ENCODE data around the gene NUP210. TPM values are rescaled to one million over a fixed set of nuclear protein-coding genes. Genes with fewer than 3 reads are reported as not detected.

NUP210 gene
- polyA plus RNA-seq, 6 donors from 2014 or later, result 10.4 to 69.3 (median 38.6) TPM

GRCh38 chr3:13325892-13326443, 94.2 kb downstream of the NUP210 start:
- H3K4me1 Mint-ChIP-seq, result peaks cover 0 to 6% (median 5%) of the 10 kb centered on the region in 3 donors
- H3K27me3 Mint-ChIP-seq, result no peaks in the 10 kb centered on the region
- no peak overlapping the region for H3K27ac Mint-ChIP-seq
- H3K4me3 Mint-ChIP-seq, result no peak overlapping the region
- peaks cover 0 to 22% of the 10 kb centered on the region in 2 donors for H3K36me3 Mint-ChIP-seq
- DNase-seq (no peak), ATAC-seq (ENCODE audit: low read depth in 2 of 2) (no peak)
- no peaks in the 10 kb centered on the region for H3K9me3 Mint-ChIP-seq

- Mint-ChIP-seq H3K9me3 (no peaks in the 10 kb centered on the region), H3K36me3 (peaks cover 0 to 22% of the 10 kb centered on the region in 2 donors), H3K4me3 (peak overlapping the region in 2 of 8 donors; percentile 50 to 81), H3K27me3 (no peaks in the 10 kb centered on the region), H3K27ac (peak overlapping the region in 1 of 6 donors; percentile 20), H3K4me1 (peaks cover 0 to 5% (median 0%) of the 10 kb centered on the region in 3 donors)
- DNase-seq (no peak), ATAC-seq (ENCODE audit: low read depth in 2 of 2) (no peak)
These were observed 95.2 kb downstream of the NUP210 start for GRCh38 chr3:13324835-13325501.

- no peaks in the 10 kb centered on the region for H3K9me3 Mint-ChIP-seq
- DNase-seq (no peak), ATAC-seq (ENCODE audit: low read depth in 2 of 2) (no peak)
- peak overlapping the region in 1 of 6 donors; percentile 20 for H3K27ac Mint-ChIP-seq
- peak overlapping the region in 1 of 8 donors; percentile 67 for H3K4me3 Mint-ChIP-seq
- peaks cover 0 to 5% (median 0%) of the 10 kb centered on the region in 3 donors for H3K4me1 Mint-ChIP-seq
- peaks cover 0 to 22% of the 10 kb centered on the region in 2 donors for H3K36me3 Mint-ChIP-seq
- no peaks in the 10 kb centered on the region for H3K27me3 Mint-ChIP-seq
These were observed 96.3 kb downstream of the NUP210 start for GRCh38 chr3:13323822-13324221.

GRCh38 chr3:13322324-13322723, 97.8 kb downstream of the NUP210 start:
- Mint-ChIP-seq H3K4me3 (no peak overlapping the region), H3K9me3 (no peaks in the 10 kb centered on the region), H3K36me3 (peaks cover 0 to 22% of the 10 kb centered on the region in 2 donors), H3K4me1 (peaks cover 0 to 8% (median 0%) of the 10 kb centered on the region in 3 donors), H3K27ac (peak overlapping the region in 1 of 6 donors; percentile 96), H3K27me3 (no peaks in the 10 kb centered on the region)
- ATAC-seq (ENCODE audit: low read depth in 2 of 2) (no peak), DNase-seq (no peak)

- H3K9me3 Mint-ChIP-seq, result no peaks in the 10 kb centered on the region
- peaks cover 0 to 8% (median 0%) of the 10 kb centered on the region in 3 donors for H3K4me1 Mint-ChIP-seq
- no peaks in the 10 kb centered on the region for H3K27me3 Mint-ChIP-seq
- DNase-seq (no peak), ATAC-seq (ENCODE audit: low read depth in 2 of 2) (no peak)
- no peak overlapping the region for H3K4me3 Mint-ChIP-seq
- H3K27ac Mint-ChIP-seq, result peak overlapping the region in 1 of 6 donors; percentile 39
- H3K36me3 Mint-ChIP-seq, result peaks cover 7 to 22% of the 10 kb centered on the region in 2 donors
These were observed 100.4 kb downstream of the NUP210 start for GRCh38 chr3:13319564-13320220.

- Mint-ChIP-seq H3K36me3 (peaks cover 7 to 14% of the 10 kb centered on the region in 2 donors), H3K27me3 (no peaks in the 10 kb centered on the region), H3K9me3 (no peaks in the 10 kb centered on the region), H3K4me3 (no peak overlapping the region), H3K4me1 (peaks cover 0 to 4% (median 0%) of the 10 kb centered on the region in 3 donors), H3K27ac (peak overlapping the region in 1 of 6 donors; percentile 65)
- no peak for ATAC-seq (ENCODE audit: low read depth in 2 of 2)
- no peak for DNase-seq
These were observed 101.3 kb downstream of the NUP210 start for GRCh38 chr3:13318626-13319470.

- no peak for ATAC-seq (ENCODE audit: low read depth in 2 of 2)
- H3K36me3 Mint-ChIP-seq, result peaks cover 7 to 12% of the 10 kb centered on the region in 2 donors
These were observed 102.4 kb downstream of the NUP210 start for GRCh38 chr3:13317596-13318320.

GRCh38 chr3:13316603-13317002, 103.5 kb downstream of the NUP210 start:
- peaks cover 0 to 4% (median 0%) of the 10 kb centered on the region in 3 donors for H3K4me1 Mint-ChIP-seq
- H3K27me3 Mint-ChIP-seq, result no peaks in the 10 kb centered on the region
- H3K27ac Mint-ChIP-seq, result no peak overlapping the region
- DNase-seq, result no peak
- H3K36me3 Mint-ChIP-seq, result peaks cover 7 to 12% of the 10 kb centered on the region in 2 donors
- H3K4me3 Mint-ChIP-seq, result no peak overlapping the region
- H3K9me3 Mint-ChIP-seq, result no peaks in the 10 kb centered on the region
- ATAC-seq (ENCODE audit: low read depth in 2 of 2), result no peak

More at GRCh38 chr3:13317596-13318320, 102.4 kb downstream of the NUP210 start:
- Mint-ChIP-seq H3K27ac (peak overlapping the region in 4 of 6 donors; percentile 56 to 72 (median 64)), H3K4me3 (peak overlapping the region in 2 of 8 donors; percentile 47 to 50), H3K4me1 (peaks cover 0 to 4% (median 0%) of the 10 kb centered on the region in 3 donors), H3K9me3 (no peaks in the 10 kb centered on the region), H3K27me3 (no peaks in the 10 kb centered on the region)
- DNase-seq, result no peak

- H3K27ac Mint-ChIP-seq, result peak overlapping the region in 1 of 6 donors; percentile 72
- no peak for ATAC-seq (ENCODE audit: low read depth in 2 of 2)
- peaks cover 0 to 4% (median 0%) of the 10 kb centered on the region in 3 donors for H3K4me1 Mint-ChIP-seq
- no peak for DNase-seq
- H3K27me3 Mint-ChIP-seq, result no peaks in the 10 kb centered on the region
- H3K9me3 Mint-ChIP-seq, result no peaks in the 10 kb centered on the region
- no peak overlapping the region for H3K4me3 Mint-ChIP-seq
- H3K36me3 Mint-ChIP-seq, result peaks cover 7 to 12% of the 10 kb centered on the region in 2 donors
These were observed 105.2 kb downstream of the NUP210 start for GRCh38 chr3:13314877-13315276.

- Mint-ChIP-seq H3K4me3 (no peak overlapping the region), H3K4me1 (peaks cover 0 to 4% (median under 1%) of the 10 kb centered on the region in 3 donors), H3K27me3 (no peaks in the 10 kb centered on the region), H3K27ac (peak overlapping the region in 2 of 6 donors; percentile 21 to 74), H3K9me3 (no peaks in the 10 kb centered on the region), H3K36me3 (peaks cover 7 to 12% of the 10 kb centered on the region in 2 donors)
- DNase-seq, result no peak
- ATAC-seq (ENCODE audit: low read depth in 2 of 2), result no peak
These were observed 106.3 kb downstream of the NUP210 start for GRCh38 chr3:13313813-13314212.

GRCh38 chr3:13309004-13309403, 111.1 kb downstream of the NUP210 start:
- DNase-seq (no peak), ATAC-seq (ENCODE audit: low read depth in 2 of 2) (no peak)
- Mint-ChIP-seq H3K36me3 (no peaks in the 10 kb centered on the region), H3K9me3 (no peaks in the 10 kb centered on the region), H3K4me3 (no peak overlapping the region), H3K4me1 (peaks cover 0 to 11% (median 8%) of the 10 kb centered on the region in 3 donors), H3K27me3 (no peaks in the 10 kb centered on the region), H3K27ac (peak overlapping the region in 2 of 6 donors; percentile 35 to 49)

GRCh38 chr3:13308380-13308801, 111.7 kb downstream of the NUP210 start:
- ATAC-seq (ENCODE audit: low read depth in 2 of 2) (peak; percentile 35 to 46), DNase-seq (no peak)
- H3K27me3 Mint-ChIP-seq, result no peaks in the 10 kb centered on the region
- no peaks in the 10 kb centered on the region for H3K9me3 Mint-ChIP-seq
- no peak overlapping the region for H3K4me3 Mint-ChIP-seq
- no peaks in the 10 kb centered on the region for H3K36me3 Mint-ChIP-seq
- peak overlapping the region in 4 of 6 donors; percentile 30 to 74 (median 34) for H3K27ac Mint-ChIP-seq
- peaks cover 0 to 11% (median 8%) of the 10 kb centered on the region in 3 donors for H3K4me1 Mint-ChIP-seq

Data from naive B cell (primary cell).